HL-60 (cell line): ENCODE data around the gene LLCFC1.
"Not testable (repeated sequence)": the region's sequence is repeated elsewhere in the genome, so short reads cannot be mapped to it uniquely, and the experiment has no call there.

Experiments
- DNase-seq, 2 experiments: peaks; one replicate each; pipeline ENCODE4 v3.0.0-alpha.2; 2010 to 2020; ENCODE audit warnings: low read depth in 1 of 2, low spot score in 1 of 2
- H3K27ac ChIP-seq: fragments of 250-450 bp; sonication (Bioruptor Pico); replicated peaks from 2 replicates; pipeline ENCODE4 v1.5.1; 2020; ENCODE audit warnings: mild to moderate bottlenecking, moderate library complexity
- H3K27me3 ChIP-seq: fragments of 250-450 bp; sonication (Bioruptor Pico); 2 replicates; pipeline ENCODE4 v1.5.1; 2021; ENCODE audit warnings: mild to moderate bottlenecking, moderate library complexity; ENCODE audit not compliant: insufficient read depth, poor library complexity, severe bottlenecking
- H3K4me3 ChIP-seq: replicated peaks from 2 replicates; pipeline ENCODE4 v1.5.1; 2011; ENCODE audit warnings: mild to moderate bottlenecking, control low read depth, low read length; ENCODE audit not compliant: insufficient read depth
- CTCF ChIP-seq: IDR thresholded peaks from one replicate; pipeline ENCODE4 v1.5.1; 2011; ENCODE audit warnings: low read length, control low read depth, inconsistent platforms; ENCODE audit not compliant: insufficient read depth
- GABPA ChIP-seq: IDR thresholded peaks from 2 replicates; pipeline ENCODE4 v1.6.1; 2012; ENCODE audit warnings: low read depth
- POLR2AphosphoS5 ChIP-seq: IDR thresholded peaks from 2 replicates; pipeline ENCODE4 v1.6.1; 2012; ENCODE audit warnings: low read depth
- REST ChIP-seq: IDR thresholded peaks from 2 replicates; pipeline ENCODE4 v1.6.1; 2012; ENCODE audit warnings: low read depth; ENCODE audit not compliant: insufficient replicate concordance
- SPI1 ChIP-seq: IDR thresholded peaks from 2 replicates; pipeline ENCODE4 v1.6.1; 2012; ENCODE audit warnings: low read depth, mild to moderate bottlenecking, borderline replicate concordance

LLCFC1 gene

GRCh38 chr7:142968229-142968628 lies 28.9 kb downstream of the LLCFC1 start:
- no peak for TF ChIP-seq GABPA
- TF ChIP-seq CTCF: no peak
- TF ChIP-seq REST: no peak
- no peak for TF ChIP-seq POLR2AphosphoS5
- no peak; the same call in 1 of the 2 replicates for TF ChIP-seq SPI1
- DNase-seq: no peak
- H3K4me3 ChIP-seq: no peak overlapping the region
- H3K27me3 ChIP-seq: no peaks in the 10 kb centered on the region
- H3K27ac ChIP-seq: no peak overlapping the region

GRCh38 chr7:142969183-142969582 lies 29.9 kb downstream of the LLCFC1 start:
- no peak overlapping the region for H3K27ac ChIP-seq
- TF ChIP-seq SPI1: no peak
- TF ChIP-seq REST: no peak
- TF ChIP-seq GABPA: no peak
- no peak for TF ChIP-seq CTCF
- TF ChIP-seq POLR2AphosphoS5: no peak
- H3K27me3 ChIP-seq: no peaks in the 10 kb centered on the region
- no peak overlapping the region for H3K4me3 ChIP-seq
- DNase-seq: peak in 1 of 2 experiments; percentile 6

- H3K27ac ChIP-seq: no peak overlapping the region
- H3K27me3 ChIP-seq: no peaks in the 10 kb centered on the region
- TF ChIP-seq POLR2AphosphoS5: no peak
- TF ChIP-seq SPI1: no peak
- no peak for TF ChIP-seq REST
- no peak for TF ChIP-seq CTCF
- no peak for TF ChIP-seq GABPA
- H3K4me3 ChIP-seq: no peak overlapping the region
- DNase-seq: no peak
Measured at GRCh38 chr7:142974626-142975025, 35.3 kb downstream of the LLCFC1 start.

- not testable (repeated sequence) for H3K27ac ChIP-seq, H3K27me3 ChIP-seq, H3K4me3 ChIP-seq, DNase-seq
Measured at GRCh38 chr7:142978402-142978801, 39.1 kb downstream of the LLCFC1 start.
